Hindlimb muscle (tissue), 1 donor: ENCODE data around the gene FAM131A. TPM values are rescaled to one million over a fixed set of nuclear protein-coding genes. Genes with fewer than 3 reads are reported as not detected.
A peak's percentile ranks its signal among the peaks of the same experiment; 100 is the strongest.
"Not testable (repeated sequence)": the region's sequence is repeated elsewhere in the genome, so short reads cannot be mapped to it uniquely, and the experiment has no call there.

Source experiments
- DNase-seq: peaks from one replicate; pipeline ENCODE4 v3.0.0-alpha.2; 2013
- polyA plus RNA-seq: library from polyadenylated mRNA; unstranded; fragments of 120-200 nt; gene quantifications from one replicate; pipeline ENCODE4 v1.2.1, GENCODE V29; 2013; ENCODE audit not compliant: insufficient read length

The FAM131A gene
- polyA plus RNA-seq, 1 donor = 9.7 TPM

DNA sequence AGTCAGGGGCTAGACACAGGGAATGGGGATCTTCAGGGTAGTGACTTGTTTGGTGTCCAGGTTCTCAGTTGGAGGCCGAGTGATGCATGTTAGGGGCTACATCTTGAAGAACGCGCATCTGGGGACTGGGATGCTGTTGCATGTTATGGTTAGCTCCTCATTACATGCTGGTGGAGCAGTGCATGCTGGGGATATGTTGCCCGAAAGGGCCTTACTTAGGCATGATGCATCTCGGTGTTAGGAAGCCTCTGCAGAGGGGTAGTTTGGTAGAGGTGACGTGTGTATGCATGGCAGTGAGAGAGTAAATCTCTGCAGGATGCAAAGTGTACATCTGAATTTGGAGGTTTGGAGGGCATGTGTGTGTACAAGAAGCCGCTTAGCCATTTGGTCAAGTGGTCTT is 20.6 kb upstream of the FAM131A start:
- DNase-seq = no peak

DNA sequence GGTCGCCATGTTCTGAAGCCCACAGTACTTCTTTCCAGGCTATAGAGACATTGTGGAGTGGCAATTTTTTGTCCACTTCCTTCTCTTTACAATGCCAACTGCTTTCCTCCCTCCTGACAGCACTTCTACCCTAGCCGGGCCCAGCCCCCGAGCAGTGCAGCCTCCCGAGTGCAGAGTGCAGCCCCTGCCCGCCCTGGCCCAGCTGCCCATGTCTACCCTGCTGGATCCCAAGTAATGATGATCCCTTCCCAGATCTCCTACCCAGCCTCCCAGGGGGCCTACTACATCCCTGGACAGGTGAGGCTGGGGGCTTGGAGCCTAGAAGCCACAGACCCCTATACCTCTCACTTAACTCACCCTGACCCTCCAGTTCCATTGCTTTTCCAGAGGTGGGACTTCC is 20.2 kb upstream of the FAM131A start:
- DNase-seq = no peak

DNA sequence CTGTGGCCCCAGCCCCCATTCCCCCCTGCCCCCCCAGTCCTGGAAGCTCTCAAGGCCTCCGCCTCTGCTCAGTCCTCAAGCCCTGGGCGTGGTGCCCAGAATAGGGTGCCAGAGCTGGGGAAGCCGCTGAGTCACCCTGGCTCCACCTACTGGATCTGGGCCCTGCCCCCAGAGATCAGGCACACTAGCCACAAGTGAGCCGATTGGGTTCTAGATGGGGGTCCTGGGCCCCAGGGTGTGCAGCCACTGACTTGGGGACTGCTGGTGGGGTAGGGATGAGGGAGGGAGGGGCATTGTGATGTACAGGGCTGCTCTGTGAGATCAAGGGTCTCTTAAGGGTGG is 17.3 kb upstream of the FAM131A start:
- DNase-seq = peak; percentile 87

DNA sequence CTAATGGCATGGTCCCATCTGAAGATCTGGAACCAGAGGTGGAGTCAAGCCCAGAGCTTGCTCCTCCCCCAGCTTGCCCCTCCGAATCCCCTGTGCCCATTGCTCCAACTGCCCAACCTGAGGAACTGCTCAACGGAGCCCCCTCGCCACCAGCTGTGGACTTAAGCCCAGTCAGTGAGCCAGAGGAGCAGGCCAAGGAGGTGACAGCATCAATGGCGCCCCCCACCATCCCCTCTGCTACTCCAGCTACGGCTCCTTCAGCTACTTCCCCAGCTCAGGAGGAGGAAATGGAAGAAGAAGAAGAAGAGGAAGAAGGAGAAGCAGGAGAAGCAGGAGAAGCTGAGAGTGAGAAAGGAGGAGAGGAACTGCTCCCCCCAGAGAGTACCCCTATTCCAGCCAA is 15.7 kb upstream of the FAM131A start:
- DNase-seq = no peak

DNA sequence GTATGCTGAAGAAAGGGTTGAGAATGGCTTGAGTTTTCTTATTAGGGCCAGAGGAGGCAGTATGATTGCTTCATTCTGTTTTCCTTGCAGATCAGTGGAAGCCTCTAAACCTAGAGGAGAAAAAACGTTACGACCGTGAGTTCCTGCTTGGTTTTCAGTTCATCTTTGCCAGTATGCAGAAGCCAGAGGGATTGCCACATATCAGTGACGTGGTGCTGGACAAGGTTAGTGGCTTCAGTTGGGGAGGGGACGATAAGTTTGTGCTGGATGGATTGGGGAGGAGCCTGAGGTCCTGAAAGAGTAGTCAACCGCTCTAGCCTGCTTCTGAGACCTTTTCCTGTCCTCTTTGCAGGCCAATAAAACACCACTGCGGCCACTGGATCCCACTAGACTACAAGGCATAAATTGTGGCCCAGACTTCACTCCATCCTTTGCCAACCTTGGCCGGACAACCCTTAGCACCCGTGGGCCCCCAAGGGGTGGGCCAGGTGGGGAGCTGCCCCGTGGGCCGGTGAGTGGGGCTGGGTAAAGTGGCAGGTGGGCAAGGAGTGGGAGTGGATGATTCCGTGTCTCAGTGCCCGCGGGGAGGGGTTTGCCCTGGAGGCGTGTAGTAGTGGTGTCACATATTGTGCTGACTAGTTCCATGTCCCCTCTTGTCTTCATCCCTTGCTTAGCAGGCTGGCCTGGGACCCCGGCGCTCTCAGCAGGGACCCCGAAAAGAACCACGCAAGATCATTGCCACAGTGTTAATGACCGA is 14.5 kb upstream of the FAM131A start:
- DNase-seq = no peak

DNA sequence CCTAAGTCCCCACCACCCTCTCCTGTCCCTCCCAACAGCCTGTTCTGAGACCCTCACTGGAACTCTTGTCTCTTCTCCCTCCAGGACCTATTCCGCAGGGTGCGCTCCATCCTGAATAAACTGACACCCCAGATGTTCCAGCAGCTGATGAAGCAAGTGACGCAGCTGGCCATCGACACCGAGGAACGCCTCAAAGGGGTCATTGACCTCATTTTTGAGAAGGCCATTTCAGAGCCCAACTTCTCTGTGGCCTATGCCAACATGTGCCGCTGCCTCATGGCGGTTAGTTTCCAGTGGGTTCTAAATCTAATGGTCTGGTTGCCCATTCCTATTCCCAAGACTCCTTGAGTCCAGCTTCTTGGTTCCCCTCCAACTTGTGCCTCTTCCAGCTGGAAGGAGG is 13.7 kb upstream of the FAM131A start:
- DNase-seq = no peak

DNA sequence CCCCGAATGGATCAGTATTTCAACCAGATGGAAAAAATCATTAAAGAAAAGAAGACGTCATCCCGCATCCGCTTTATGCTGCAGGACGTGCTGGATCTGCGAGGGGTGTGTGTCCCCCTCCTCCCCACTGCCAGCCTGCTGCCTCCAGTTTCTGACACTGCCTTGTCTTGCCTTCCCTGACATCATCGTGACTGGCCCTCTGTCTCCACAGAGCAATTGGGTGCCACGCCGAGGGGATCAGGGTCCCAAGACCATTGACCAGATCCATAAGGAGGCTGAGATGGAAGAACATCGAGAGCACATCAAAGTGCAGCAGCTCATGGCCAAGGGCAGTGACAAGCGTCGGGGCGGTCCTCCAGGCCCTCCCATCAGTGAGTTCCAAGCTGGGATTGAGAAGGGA is 12.1 kb upstream of the FAM131A start:
- no peak for DNase-seq

DNA sequence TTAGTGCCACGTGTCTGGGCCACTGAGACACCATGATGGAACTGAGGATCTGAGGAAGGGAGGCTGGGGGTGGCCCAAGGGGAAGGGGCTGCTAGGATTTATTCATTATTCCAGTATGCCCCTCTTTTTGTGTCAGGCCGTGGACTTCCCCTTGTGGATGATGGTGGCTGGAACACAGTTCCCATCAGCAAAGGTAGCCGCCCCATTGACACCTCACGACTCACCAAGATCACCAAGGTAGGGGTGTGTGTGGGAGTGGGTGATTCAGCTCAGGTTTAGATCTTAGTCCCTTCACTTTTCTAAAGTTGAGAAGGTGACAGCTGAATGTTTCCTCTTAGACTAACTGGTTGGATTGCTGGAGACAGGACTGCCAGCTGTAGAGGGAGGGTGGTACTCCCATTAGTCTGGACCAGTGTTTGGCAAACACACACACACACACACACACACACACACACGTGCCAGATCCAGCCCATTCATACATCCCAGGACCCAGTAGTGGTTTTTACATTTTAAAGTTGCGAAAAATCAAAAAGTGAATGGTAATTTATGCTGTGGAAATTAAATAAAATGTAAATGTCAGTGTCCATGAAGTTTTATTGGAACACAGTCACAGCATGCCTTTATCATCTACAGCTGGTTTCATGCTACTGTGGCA is 11.6 kb upstream of the FAM131A start:
- no peak for DNase-seq

DNA sequence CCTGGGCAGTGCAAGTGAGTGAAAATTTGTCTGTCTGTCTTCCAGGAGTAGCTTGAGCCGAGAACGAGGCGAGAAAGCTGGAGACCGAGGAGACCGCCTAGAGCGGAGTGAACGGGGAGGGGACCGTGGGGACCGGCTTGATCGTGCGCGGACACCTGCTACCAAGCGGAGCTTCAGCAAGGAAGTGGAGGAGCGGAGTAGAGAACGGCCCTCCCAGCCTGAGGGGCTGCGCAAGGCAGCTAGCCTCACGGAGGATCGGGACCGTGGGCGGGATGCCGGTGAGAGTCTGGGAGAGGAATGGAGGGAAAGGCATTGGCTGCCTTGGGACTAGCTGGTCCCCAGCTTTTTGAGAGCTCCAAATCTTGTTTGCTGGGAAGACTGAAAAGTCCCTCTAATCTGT is 10.2 kb upstream of the FAM131A start:
- no peak for DNase-seq

DNA sequence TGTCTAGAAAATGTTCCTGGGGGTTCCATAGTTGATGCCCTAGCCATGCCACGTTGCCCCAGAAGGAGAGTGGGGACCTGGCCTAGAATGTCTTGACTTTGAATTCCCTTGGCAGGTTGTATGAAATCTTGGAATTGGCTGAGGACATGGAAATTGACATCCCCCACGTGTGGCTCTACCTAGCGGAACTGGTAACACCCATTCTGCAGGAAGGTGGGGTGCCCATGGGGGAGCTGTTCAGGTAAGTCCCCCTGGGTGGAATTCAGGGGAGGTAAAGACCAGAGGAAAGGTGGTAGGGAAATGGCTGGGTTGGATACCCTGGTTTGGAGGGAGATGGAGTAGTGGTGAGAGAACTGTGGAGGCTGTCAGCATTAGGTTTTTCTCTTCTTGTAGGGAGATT is 8.9 kb upstream of the FAM131A start:
- no peak for DNase-seq

DNA sequence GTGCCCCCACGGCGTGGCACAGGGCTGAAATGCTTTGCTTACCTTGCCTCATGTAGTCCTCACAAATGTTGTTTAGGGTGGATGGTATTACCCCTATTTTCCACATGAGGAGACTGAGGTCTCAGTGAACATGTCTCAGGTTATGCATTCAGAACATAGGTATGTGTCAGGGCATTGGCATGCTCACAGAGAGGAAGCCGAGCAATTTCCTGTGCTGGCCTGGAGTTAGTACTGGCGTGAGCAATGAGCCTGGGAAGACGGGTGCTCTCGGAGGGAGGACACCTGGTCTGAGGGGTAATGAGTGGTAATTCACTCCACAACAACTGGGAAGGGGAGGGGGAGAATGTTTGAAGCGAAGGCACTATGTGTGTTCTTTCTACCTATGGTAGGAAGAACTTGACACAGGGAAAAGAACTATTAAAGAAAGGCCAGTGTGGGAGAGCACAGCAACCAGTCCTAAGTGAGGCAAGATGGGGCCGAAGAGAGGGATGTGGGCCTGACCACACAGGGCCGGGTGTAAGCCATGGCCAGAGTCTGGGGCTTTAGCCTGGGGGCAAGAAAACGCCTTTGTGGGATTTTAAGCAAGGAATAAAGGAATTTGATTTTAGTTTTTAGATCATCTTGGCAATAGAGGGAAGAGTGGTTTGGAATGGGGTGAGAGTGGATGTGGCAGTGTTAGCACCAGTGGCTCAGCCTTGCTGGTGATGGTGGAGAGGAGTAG is 4.9 kb upstream of the FAM131A start:
- no peak for DNase-seq

DNA sequence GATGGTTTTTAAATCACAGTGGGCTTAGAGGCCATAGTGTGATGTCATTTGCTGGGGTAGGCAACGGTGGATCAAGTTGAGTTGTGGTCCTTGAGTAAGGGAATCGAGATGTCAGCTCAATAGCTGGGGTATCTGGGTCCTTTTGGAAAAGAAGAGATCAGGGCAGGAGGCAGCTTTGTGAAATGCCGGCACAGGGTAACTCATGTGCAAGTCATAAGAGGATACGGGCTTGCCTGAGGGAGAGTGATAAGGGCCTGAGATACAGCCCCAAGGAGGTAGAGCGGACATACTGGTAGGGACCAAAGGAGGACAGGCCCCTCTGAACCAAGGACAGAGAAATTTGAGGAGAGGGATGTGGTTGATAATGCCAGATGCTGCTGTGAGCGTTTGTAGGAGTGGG is 4.2 kb upstream of the FAM131A start:
- DNase-seq = no peak

DNA sequence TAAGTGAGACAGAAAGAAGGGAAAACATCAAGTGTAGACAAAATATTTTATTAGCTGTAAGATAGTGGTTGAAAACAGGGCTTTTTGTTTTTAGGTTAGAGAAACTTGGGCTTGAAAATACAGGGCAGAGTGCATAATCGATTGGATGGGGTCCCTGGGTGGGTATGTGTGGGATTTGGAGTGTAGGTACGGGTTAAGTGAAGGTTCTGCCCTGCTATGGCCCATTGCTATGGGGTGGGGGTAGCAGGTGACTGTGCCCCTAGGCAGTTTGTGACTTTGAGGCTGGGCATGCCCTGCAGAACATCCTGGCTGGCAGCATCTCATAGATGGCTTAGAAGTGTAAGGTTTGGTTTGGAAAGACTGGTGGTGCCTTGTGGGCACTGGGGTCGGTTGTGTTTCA is 3.7 kb upstream of the FAM131A start:
- no peak for DNase-seq

DNA sequence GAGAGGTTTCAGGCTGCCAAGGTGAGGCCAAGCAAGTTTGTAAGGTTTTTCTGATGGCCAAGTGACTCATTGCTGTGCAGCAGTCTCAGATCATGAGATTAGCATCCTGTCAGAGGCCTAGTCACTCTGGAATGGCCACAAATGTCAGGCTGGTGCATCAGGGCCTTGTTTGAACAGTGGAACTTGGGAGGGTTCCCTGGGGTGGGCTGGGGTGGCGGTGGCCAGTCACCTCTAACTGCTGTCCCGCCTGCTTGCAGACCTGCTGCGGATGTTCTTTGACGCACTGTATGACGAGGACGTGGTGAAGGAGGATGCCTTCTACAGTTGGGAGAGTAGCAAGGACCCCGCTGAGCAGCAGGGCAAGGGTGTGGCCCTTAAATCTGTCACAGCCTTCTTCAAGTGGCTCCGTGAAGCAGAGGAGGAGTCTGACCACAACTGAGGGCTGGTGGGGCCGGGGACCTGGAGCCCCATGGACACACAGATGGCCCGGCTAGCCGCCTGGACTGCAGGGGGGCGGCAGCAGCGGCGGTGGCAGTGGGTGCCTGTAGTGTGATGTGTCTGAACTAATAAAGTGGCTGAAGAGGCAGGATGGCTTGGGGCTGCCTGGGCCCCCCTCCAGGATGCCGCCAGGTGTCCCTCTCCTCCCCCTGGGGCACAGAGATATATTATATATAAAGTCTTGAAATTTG is 2.8 kb upstream of the FAM131A start:
- DNase-seq = no peak

DNA sequence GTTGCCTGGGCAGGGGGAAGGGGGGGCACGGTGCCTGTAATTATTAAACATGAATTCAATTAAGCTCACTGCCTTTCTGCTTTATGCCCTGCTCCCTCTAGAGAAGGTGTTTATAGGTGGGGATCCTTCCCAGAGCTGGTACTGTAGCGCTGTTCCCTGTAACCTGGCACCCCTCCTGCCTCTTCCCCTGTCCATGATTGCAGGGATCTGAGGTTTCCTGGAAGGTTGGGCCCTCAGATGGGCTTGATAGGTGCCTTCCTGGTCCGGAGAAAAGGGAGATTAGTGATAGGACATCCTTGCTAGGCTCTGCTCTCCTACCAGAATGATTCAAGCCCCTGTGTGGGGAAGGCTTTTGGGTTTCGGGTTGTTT is 2.1 kb upstream of the FAM131A start:
- no peak for DNase-seq

DNA sequence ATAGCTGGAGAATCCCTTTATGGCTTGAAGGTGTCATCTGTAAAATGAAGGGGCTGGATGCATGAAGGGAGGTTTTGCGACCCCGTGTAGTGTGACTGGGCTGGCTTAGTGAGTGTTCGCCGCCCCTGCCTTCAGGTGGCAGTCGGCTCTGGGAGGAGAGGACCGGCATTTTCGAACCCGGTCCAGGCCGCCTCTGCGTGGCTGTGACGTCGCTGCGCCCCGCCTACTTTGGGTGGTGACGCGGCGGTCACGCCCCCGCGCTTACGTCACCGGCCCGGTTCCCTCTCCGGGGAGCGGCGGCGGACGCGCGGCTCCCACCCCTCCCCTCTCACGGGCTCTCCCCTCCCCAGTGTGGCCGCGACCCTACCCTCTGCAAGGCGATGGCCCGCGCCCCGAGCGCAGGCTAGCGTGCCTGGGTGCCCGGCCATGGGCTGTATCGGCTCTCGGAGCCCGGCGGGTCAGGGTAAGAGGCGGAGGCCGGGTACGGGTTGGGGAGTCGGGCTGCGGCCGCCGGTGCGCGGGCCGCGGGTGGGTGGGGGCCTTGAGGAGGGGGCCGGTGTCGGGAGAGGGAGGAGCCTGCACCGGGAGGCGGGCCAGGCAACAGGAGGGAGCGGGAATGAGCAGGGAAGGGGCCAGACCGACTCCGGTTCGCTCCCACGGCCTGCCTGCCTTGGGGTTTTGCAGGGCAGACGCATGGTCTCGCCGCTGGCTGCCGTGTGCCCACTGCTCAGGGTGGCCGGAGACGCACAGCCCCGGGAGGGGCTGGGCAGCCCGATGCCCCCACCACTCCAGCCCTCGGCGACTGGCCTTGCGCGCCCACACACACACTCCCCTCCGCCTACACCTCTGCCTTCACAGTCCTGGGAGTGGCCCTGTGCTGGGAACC is 1.5 kb upstream of the FAM131A start:
- DNase-seq = peak; percentile 90

DNA sequence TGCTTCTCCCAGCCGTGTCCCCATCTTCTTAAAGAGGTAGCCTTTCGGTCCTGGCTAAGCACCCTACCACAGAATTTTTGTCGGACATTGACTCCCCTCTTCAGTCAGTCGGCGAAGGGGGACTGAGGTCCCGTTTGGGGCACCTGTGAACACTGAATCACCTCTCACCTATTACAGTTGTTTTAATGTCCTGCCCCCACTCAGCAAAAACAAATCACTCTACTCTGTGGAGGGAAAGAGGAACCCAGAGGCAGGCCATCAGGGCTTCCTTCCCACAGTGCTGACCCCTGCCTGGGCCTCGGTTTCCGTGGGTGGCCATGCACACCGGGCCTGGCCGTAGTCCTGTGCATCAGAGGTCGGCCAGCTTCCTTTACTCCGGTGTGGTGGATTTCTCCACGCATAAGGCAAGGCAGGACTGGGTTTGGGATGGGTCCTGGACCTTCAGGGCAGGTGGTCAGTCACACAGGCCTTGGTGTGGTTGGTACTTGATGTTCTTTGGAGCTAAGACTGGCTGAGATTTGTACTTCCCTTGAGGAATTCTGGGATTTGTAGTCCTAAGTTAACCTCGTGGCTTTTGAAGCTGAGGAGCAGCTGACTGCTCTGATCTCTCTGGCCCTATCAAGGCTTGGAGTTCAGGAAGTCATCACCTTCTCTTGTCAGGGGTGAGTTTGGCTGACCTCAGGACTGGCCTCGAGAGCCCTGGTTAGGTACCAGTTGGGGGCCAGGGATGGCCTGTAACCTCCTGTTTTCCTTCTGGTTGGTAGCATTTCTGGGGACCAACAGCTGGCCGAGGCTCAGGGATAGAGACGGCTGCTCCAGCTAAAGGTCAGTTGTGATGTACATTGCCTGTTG is 627 bp upstream of the FAM131A start:
- peak; percentile 66 for DNase-seq

DNA sequence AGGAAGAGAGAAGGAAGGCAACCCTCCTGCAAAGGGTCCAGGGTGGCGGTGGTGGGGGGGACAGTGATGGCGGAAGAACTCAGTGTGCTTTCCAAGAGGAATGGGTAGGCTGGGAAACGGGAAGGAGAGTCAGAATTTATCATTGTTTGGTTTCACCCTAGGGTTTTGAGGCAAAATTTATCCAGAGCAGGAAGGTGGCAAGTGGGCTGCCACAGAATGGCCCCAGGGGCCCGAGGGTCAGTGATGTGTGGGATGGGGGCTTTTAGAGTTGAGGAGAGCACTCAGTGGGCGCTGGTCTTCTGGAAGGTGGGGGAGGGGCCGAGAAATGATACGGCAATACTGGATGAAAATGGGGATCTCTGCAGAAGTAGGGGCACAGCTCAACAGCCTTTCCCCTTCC is 581 bp downstream of the FAM131A start:
- no peak for DNase-seq

DNA sequence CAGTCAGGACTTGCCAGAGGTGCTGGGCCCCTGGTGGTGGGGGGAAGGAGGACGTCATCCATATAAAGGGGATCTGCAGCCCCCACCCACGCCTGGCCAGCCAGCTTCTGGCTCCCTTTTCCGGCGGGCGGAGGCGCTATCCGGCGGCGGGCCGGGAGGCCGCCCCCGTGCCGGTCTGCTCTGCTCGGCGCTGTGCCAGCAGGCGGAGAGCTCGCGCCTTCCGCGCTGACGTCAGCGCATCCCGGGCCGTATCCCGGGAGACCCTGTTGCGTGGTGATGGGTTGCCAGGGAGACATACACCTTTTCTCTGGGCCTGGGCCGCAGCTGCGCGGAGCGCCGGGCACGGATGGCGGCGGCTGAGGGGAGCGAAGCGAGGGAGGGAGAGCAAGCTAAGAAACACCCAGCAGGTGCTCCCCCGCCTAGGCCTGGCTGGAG is 1.1 kb downstream of the FAM131A start:
- DNase-seq = peak; percentile 94

DNA sequence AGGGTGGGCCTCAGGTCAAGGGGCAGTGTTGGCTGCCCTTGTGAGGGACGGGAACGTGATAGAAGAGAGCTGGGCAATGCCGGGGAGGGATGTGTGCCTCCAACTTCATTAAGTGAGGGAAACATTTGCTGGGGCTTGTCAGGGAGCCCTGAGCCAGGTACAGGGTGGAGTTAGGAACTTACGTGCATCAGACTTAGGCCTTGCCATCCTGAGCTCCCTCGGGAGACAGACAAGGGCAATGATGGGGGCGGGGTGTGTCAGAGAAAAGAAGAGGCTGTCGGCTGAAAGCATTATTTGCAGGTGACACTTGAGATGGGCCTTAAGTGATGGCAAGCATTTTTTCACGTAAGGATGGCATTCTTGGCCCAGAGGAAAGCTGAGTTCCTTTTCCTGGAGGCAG is 1.6 kb downstream of the FAM131A start:
- DNase-seq = no peak

DNA sequence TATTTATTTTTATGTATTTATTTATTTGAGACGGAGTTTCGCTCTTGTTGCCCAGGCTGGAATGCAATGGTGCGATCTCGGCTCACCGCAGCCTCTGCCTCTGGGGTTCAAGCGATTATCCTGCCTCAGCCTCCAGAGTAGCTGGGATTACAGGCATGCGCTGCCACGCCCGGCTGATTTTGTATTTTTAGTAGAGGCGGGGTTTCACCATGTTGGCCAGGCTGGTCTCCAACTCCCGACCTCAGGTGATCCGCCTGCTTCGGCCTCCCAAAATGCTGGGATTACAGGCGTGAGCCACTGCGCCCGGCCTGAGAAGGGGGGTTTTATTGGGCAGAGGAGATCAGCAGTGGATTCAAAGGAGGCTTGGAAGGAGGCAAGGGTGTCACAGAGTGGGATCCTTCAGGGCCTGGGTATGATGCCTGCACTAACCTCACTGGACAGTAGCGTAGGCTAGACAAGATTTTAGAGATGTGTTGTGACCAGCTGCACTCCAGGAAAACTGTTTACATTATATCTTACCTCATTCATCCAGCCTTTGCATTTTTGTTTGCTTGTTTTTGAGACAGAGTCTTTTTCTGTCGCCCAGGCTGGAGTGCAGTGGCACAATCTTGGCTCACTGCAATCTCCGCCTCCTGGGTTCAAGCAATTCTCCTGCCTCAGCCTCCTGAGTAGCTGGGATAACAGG is 2.2 kb downstream of the FAM131A start:
- not testable (repeated sequence) for DNase-seq
